HepG2 (cell line): ENCODE results near the gene KLHL33. TPM values are rescaled to one million over a fixed set of nuclear protein-coding genes. Genes with fewer than 3 reads are reported as not detected.

Source experiments
- ELF1 ChIP-seq: sonication (generic); formaldehyde crosslinking; IDR thresholded peaks from 2 replicates; pipeline ENCODE4 v1.4.0; 2020; ENCODE audit warnings: missing genetic modification reagents
- HOXA3 ChIP-seq: sonication (generic); formaldehyde crosslinking; IDR thresholded peaks from 2 replicates; pipeline ENCODE4 v1.5.0; 2020; ENCODE audit warnings: missing genetic modification reagents
- RAD51 ChIP-seq: fragments of 450-650 bp; IDR thresholded peaks from 2 replicates; pipeline ENCODE4 v1.6.1; 2016; ENCODE audit warnings: borderline replicate concordance
- SNAPC2 ChIP-seq: sonication (generic); formaldehyde crosslinking; IDR thresholded peaks from 2 replicates; pipeline ENCODE4 v1.8.1; 2022; ENCODE audit warnings: mild to moderate bottlenecking, missing genetic modification reagents
- ZBTB21 ChIP-seq: sonication (generic); formaldehyde crosslinking; IDR thresholded peaks from 2 replicates; pipeline ENCODE4 v1.4.0; 2020; ENCODE audit warnings: missing genetic modification reagents
- ZBTB38 ChIP-seq: sonication (generic); formaldehyde crosslinking; IDR thresholded peaks from 2 replicates; pipeline ENCODE4 v1.5.1; 2020; ENCODE audit warnings: mild to moderate bottlenecking, missing genetic modification reagents
- ZBTB7A ChIP-seq: sonication (generic); formaldehyde crosslinking; IDR thresholded peaks from 2 replicates; pipeline ENCODE4 v1.8.0; 2022; ENCODE audit warnings: mild to moderate bottlenecking, missing genetic modification reagents
- ZNF337 ChIP-seq: sonication (generic); formaldehyde crosslinking; IDR thresholded peaks from 2 replicates; pipeline ENCODE4 v1.5.1; 2020; ENCODE audit warnings: missing genetic modification reagents, low read depth, mild to moderate bottlenecking, borderline replicate concordance
- ZNF460 ChIP-seq: sonication (generic); formaldehyde crosslinking; IDR thresholded peaks from 2 replicates; pipeline ENCODE4 v1.5.1; 2020; ENCODE audit warnings: missing genetic modification reagents, mild to moderate bottlenecking, borderline replicate concordance
- ZNF605 ChIP-seq: sonication (generic); formaldehyde crosslinking; IDR thresholded peaks from 2 replicates; pipeline ENCODE4 v1.8.0; 2022; ENCODE audit warnings: mild to moderate bottlenecking, missing genetic modification reagents
- ZNF670 ChIP-seq: sonication (generic); formaldehyde crosslinking; IDR thresholded peaks from 2 replicates; pipeline ENCODE4 v1.8.0; 2022; ENCODE audit warnings: mild to moderate bottlenecking, missing genetic modification reagents, borderline replicate concordance
- polyA plus RNA-seq, 8 experiments: library from polyadenylated mRNA; depleted of rRNA in 3 of 8; stranded (reverse) in 7 of 8; unstranded in 1 of 8; fragments of >200 nt; fragmentation: Illumina TruSeq in 4 of 8; extraction: Trizol in 4 of 8; gene quantifications; 2 replicates each; pipeline versions ENCODE4 v1.2.1 to v1.2.3, GENCODE V29; 2011 to 2016; ENCODE audit warnings: low read depth in 4 of 8, missing spikeins in 1 of 8, mixed read lengths in 1 of 8; ENCODE audit not compliant: insufficient read depth in 1 of 8
- total RNA-seq, 5 experiments: library from RNA; depleted of rRNA; stranded (reverse); fragments of >200 nt; fragmentation: Illumina TruSeq; extraction: Trizol; gene quantifications; 2 replicates each; pipeline ENCODE4 v1.2.3, GENCODE V29; 2016; ENCODE audit warnings: low read depth in 1 of 5
- TF ChIP-seq, protein P1 (sequence below): sonication (generic); formaldehyde crosslinking; IDR thresholded peaks from 2 replicates; pipeline ENCODE4 v1.5.0; 2020; ENCODE audit warnings: mild to moderate bottlenecking, missing genetic modification reagents, borderline replicate concordance
- TF ChIP-seq, protein P2 (sequence below): sonication (generic); formaldehyde crosslinking; IDR thresholded peaks from 2 replicates; pipeline ENCODE4 v1.8.0; 2022; ENCODE audit warnings: low read depth, missing genetic modification reagents
- TF ChIP-seq, protein P3 (sequence below): fragments of 450-650 bp; IDR thresholded peaks from 2 replicates; pipeline ENCODE4 v1.6.1; 2017; ENCODE audit warnings: mild to moderate bottlenecking

The KLHL33 gene
- total and polyA plus RNA-seq, 2 of the 13 experiments (the other 11 are each of a cell fraction or from before 2014, with no cell fraction given): not detected

DNA sequence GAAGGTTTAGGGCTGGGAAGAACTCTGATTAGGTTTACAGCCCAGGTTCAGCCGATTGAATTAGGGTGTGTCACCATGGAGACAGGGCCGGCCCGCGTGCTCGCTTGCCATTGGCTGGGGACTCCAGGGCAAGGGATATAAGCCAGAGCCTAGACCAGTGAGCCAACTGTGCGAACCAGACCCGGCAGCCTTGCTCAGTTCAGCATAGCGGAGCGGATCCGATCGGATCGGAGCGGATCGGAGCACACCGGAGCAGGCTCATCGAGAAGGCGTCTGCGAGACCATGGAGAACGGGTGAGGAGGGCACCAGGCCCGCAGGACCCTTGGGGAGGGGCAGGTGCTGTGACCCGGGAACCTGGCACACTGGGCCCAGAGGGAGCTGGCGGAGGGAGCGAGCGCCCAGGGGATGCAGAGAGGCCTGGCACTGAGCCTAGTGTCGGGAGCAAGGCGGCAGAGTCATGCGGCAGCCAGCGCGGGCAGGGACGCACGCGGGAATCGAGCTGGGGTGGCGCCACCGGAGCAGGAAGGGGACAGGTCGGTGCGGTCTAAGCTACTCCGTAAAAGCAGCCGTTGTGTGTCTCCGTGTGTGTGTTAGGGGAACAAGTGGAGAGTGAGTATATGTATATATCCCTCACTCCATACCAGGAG lies 33.4 kb upstream of the KLHL33 start, which contains the start of gene PNP (continued):
- TF ChIP-seq, protein P1, sequence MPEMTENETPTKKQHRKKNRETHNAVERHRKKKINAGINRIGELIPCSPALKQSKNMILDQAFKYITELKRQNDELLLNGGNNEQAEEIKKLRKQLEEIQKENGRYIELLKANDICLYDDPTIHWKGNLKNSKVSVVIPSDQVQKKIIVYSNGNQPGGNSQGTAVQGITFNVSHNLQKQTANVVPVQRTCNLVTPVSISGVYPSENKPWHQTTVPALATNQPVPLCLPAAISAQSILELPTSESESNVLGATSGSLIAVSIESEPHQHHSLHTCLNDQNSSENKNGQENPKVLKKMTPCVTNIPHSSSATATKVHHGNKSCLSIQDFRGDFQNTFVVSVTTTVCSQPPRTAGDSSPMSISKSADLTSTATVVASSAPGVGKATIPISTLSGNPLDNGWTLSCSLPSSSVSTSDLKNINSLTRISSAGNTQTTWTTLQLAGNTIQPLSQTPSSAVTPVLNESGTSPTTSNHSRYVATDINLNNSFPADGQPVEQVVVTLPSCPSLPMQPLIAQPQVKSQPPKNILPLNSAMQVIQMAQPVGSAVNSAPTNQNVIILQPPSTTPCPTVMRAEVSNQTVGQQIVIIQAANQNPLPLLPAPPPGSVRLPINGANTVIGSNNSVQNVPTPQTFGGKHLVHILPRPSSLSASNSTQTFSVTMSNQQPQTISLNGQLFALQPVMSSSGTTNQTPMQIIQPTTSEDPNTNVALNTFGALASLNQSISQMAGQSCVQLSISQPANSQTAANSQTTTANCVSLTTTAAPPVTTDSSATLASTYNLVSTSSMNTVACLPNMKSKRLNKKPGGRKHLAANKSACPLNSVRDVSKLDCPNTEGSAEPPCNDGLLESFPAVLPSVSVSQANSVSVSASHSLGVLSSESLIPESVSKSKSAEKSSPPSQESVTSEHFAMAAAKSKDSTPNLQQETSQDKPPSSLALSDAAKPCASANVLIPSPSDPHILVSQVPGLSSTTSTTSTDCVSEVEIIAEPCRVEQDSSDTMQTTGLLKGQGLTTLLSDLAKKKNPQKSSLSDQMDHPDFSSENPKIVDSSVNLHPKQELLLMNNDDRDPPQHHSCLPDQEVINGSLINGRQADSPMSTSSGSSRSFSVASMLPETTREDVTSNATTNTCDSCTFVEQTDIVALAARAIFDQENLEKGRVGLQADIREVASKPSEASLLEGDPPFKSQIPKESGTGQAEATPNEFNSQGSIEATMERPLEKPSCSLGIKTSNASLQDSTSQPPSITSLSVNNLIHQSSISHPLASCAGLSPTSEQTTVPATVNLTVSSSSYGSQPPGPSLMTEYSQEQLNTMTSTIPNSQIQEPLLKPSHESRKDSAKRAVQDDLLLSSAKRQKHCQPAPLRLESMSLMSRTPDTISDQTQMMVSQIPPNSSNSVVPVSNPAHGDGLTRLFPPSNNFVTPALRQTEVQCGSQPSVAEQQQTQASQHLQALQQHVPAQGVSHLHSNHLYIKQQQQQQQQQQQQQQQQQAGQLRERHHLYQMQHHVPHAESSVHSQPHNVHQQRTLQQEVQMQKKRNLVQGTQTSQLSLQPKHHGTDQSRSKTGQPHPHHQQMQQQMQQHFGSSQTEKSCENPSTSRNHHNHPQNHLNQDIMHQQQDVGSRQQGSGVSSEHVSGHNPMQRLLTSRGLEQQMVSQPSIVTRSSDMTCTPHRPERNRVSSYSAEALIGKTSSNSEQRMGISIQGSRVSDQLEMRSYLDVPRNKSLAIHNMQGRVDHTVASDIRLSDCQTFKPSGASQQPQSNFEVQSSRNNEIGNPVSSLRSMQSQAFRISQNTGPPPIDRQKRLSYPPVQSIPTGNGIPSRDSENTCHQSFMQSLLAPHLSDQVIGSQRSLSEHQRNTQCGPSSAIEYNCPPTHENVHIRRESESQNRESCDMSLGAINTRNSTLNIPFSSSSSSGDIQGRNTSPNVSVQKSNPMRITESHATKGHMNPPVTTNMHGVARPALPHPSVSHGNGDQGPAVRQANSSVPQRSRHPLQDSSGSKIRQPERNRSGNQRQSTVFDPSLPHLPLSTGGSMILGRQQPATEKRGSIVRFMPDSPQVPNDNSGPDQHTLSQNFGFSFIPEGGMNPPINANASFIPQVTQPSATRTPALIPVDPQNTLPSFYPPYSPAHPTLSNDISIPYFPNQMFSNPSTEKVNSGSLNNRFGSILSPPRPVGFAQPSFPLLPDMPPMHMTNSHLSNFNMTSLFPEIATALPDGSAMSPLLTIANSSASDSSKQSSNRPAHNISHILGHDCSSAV: no peak
- TF ChIP-seq RAD51 (no peak), SNAPC2 (peak; percentile 85; the same call in 1 of the 2 replicates), ZNF460 (CRISPR knock-in tag) (no peak), ZNF605 (CRISPR knock-in tag) (peak; percentile 85; the same call in 1 of the 2 replicates), ZNF670 (no peak), ELF1 (CRISPR knock-in tag) (no peak), ZBTB7A (CRISPR knock-in tag) (peak; percentile 78; the same call in 1 of the 2 replicates), ZBTB38 (peak; percentile 67; the same call in 1 of the 2 replicates), ZNF337 (CRISPR knock-in tag) (no peak), ZBTB21 (CRISPR knock-in tag) (no peak), HOXA3 (peak; percentile 64)
- TF ChIP-seq, protein P2, sequence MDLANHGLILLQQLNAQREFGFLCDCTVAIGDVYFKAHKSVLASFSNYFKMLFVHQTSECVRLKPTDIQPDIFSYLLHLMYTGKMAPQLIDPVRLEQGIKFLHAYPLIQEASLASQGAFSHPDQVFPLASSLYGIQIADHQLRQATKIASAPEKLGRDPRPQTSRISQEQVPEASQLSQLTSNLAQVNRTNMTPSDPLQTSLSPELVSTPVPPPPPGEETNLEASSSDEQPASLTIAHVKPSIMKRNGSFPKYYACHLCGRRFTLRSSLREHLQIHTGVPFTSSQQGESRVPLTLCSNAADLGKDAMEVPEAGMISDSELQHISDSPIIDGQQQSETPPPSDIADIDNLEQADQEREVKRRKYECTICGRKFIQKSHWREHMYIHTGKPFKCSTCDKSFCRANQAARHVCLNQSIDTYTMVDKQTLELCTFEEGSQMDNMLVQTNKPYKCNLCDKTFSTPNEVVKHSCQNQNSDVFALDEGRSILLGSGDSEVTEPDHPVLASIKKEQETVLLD: peak; percentile 74
- TF ChIP-seq, protein P3, sequence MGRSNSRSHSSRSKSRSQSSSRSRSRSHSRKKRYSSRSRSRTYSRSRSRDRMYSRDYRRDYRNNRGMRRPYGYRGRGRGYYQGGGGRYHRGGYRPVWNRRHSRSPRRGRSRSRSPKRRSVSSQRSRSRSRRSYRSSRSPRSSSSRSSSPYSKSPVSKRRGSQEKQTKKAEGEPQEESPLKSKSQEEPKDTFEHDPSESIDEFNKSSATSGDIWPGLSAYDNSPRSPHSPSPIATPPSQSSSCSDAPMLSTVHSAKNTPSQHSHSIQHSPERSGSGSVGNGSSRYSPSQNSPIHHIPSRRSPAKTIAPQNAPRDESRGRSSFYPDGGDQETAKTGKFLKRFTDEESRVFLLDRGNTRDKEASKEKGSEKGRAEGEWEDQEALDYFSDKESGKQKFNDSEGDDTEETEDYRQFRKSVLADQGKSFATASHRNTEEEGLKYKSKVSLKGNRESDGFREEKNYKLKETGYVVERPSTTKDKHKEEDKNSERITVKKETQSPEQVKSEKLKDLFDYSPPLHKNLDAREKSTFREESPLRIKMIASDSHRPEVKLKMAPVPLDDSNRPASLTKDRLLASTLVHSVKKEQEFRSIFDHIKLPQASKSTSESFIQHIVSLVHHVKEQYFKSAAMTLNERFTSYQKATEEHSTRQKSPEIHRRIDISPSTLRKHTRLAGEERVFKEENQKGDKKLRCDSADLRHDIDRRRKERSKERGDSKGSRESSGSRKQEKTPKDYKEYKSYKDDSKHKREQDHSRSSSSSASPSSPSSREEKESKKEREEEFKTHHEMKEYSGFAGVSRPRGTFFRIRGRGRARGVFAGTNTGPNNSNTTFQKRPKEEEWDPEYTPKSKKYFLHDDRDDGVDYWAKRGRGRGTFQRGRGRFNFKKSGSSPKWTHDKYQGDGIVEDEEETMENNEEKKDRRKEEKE: no peak
